Islet of Langerhans (tissue), 1 donor: ENCODE results near the gene USP19.

Source experiments
- FAIRE-seq: peaks from one replicate; lab custom pipeline; 2011; peaks lifted over from hg19 to GRCh38; lab: Jason Lieb, UNC

Gene USP19

GRCh38 chr3:49098910-49099630 is 21.6 kb downstream of the USP19 start:
- no peak for FAIRE-seq

GRCh38 chr3:49098429-49098828 is 22.2 kb downstream of the USP19 start:
- FAIRE-seq = no peak

- no peak for FAIRE-seq
Measured at GRCh38 chr3:49093853-49094767, 26.5 kb downstream of the USP19 start, which contains the start of gene QRICH1. TSS of gene QRICH1 (minus strand) at chr3:49094071. CDS start at chr3:49077017, 17,054 bp downstream.

- no peak for FAIRE-seq
Measured at GRCh38 chr3:49092938-49093852, 27.4 kb downstream of the USP19 start.

GRCh38 chr3:49081429-49081828 is 39.2 kb downstream of the USP19 start:
- no peak for FAIRE-seq

- no peak for FAIRE-seq
Measured at GRCh38 chr3:49079270-49079669, 41.4 kb downstream of the USP19 start.

- FAIRE-seq = no peak
Measured at GRCh38 chr3:49076646-49077045, 44.0 kb downstream of the USP19 start.

GRCh38 chr3:49076116-49076515 is 44.5 kb downstream of the USP19 start:
- no peak for FAIRE-seq
